ENCODE data around the gene SREBF2.

Gene SREBF2

DNA sequence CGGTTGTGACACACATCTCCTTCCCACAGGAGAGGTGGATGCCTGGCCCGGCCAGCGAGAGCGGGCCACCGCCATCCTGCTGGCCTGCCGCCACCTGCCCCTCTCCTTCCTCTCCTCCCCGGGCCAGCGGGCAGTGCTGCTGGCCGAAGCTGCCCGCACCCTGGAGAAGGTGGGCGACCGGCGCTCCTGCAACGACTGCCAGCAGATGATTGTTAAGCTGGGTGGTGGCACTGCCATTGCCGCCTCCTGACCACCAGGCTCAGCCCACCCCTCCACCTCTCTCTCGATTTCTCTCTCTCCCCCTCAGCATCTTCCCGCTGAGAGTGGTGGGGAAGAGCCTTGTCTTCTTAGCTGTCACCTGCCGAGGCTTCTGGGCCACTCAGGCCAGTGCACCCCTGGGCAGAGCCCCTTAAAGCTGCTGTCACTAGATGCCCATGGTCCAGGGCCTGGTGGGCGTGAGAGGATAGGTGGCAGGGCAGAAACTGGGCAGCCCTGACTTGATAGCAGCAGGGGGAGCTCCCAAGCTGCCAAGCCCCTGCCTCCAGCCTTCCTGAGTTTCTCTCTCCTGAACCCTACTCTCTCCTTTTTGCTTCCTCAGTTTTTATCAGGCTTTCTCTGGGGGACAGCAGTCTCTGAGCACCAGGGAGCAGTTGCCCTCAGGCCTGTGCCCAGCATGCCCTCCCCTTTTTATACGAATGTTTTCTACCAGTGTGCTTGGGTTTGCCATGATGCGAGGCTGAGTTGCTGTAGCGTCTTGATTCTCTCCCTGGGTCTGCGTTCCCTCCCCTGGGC is 72.7 kb downstream of the SREBF2 start:
- no peak for TF ChIP-seq EZH2phosphoT487 (IDR thresholded peaks at IDR 0.05; ENCODE audit: borderline replicate concordance)
- no peak for TF ChIP-seq CTCF (conservative IDR thresholded peaks at IDR 0.05; ENCODE audit: low read length)
- no peaks in the 10 kb centered on the region for H3K27me3 ChIP-seq (ENCODE audit: insufficient read depth, low read length, poor library complexity, severe bottlenecking)
- H3K9ac ChIP-seq (ENCODE audit: low read depth, low read length, poor library complexity, severe bottlenecking): no peak overlapping the region
- H3F3A ChIP-seq (ENCODE audit: low read depth): no peaks in the 10 kb centered on the region
- H3K9me3 ChIP-seq (ENCODE audit: insufficient read depth, low read depth, low read length): no peaks in the 10 kb centered on the region
- peaks cover 19% of the 10 kb centered on the region for H3K4me1 ChIP-seq (ENCODE audit: insufficient read depth, low read length, poor library complexity, severe bottlenecking)
- no peaks in the 10 kb centered on the region for H3K9me2 ChIP-seq (replicated peaks; ENCODE audit: low read depth, low read length)
- H2AFZ ChIP-seq (ENCODE audit: low read length): no peak overlapping the region
- H3K4me2 ChIP-seq (ENCODE audit: low read depth, low read length, poor library complexity, severe bottlenecking): no peak overlapping the region
- H4K20me1 ChIP-seq (ENCODE audit: insufficient read depth, low read length, poor library complexity, severe bottlenecking): no peaks in the 10 kb centered on the region
- no peak overlapping the region for H3K4me3 ChIP-seq (ENCODE audit: low read length, poor library complexity, severe bottlenecking)
- H3K36me3 ChIP-seq (ENCODE audit: insufficient read depth, low read length): peaks cover 62% of the 10 kb centered on the region
- no peaks in the 10 kb centered on the region for H3K79me2 ChIP-seq (ENCODE audit: insufficient read depth, low read length)

- H4K20me1 ChIP-seq (ENCODE audit: insufficient read depth, low read length, poor library complexity, severe bottlenecking): no peaks in the 10 kb centered on the region
Measured at GRCh38 chr22:41906822-41907221, 73.9 kb downstream of the SREBF2 start.

GRCh38 chr22:41907436-41908401 is 74.8 kb downstream of the SREBF2 start:
- no peaks in the 10 kb centered on the region for H3K79me2 ChIP-seq (ENCODE audit: insufficient read depth, low read length)
- H3K27me3 ChIP-seq (ENCODE audit: insufficient read depth, low read length, poor library complexity, severe bottlenecking): no peaks in the 10 kb centered on the region
- H3K9ac ChIP-seq (ENCODE audit: low read depth, low read length, poor library complexity, severe bottlenecking): no peak overlapping the region
- H3K4me1 ChIP-seq (ENCODE audit: insufficient read depth, low read length, poor library complexity, severe bottlenecking): peaks cover 19% of the 10 kb centered on the region
- no peak for TF ChIP-seq EZH2phosphoT487 (IDR thresholded peaks at IDR 0.05; ENCODE audit: borderline replicate concordance)
- no peak for TF ChIP-seq CTCF (conservative IDR thresholded peaks at IDR 0.05; ENCODE audit: low read length)
- no peak overlapping the region for H3K4me3 ChIP-seq (ENCODE audit: low read length, poor library complexity, severe bottlenecking)
- H3K9me3 ChIP-seq (ENCODE audit: insufficient read depth, low read depth, low read length): no peaks in the 10 kb centered on the region
- H3K4me2 ChIP-seq (ENCODE audit: low read depth, low read length, poor library complexity, severe bottlenecking): peak overlapping the region; percentile 21
- H2AFZ ChIP-seq (ENCODE audit: low read length): no peak overlapping the region
- H3K36me3 ChIP-seq (ENCODE audit: insufficient read depth, low read length): peaks cover 41% of the 10 kb centered on the region
- H3F3A ChIP-seq (ENCODE audit: low read depth): no peaks in the 10 kb centered on the region
- no peaks in the 10 kb centered on the region for H4K20me1 ChIP-seq (ENCODE audit: insufficient read depth, low read length, poor library complexity, severe bottlenecking)
- no peaks in the 10 kb centered on the region for H3K9me2 ChIP-seq (replicated peaks; ENCODE audit: low read depth, low read length)

More at GRCh38 chr22:41906822-41907221, 73.9 kb downstream of the SREBF2 start:
- Histone ChIP-seq H3K4me3 (ENCODE audit: low read length, poor library complexity, severe bottlenecking) (no peak overlapping the region), H2AFZ (ENCODE audit: low read length) (no peak overlapping the region), H3K9me3 (ENCODE audit: insufficient read depth, low read depth, low read length) (no peaks in the 10 kb centered on the region), H3K9me2 (replicated peaks; ENCODE audit: low read depth, low read length) (no peaks in the 10 kb centered on the region), H3K9ac (ENCODE audit: low read depth, low read length, poor library complexity, severe bottlenecking) (no peak overlapping the region), H3K4me2 (ENCODE audit: low read depth, low read length, poor library complexity, severe bottlenecking) (no peak overlapping the region), H3K36me3 (ENCODE audit: insufficient read depth, low read length) (peaks cover 50% of the 10 kb centered on the region), H3K4me1 (ENCODE audit: insufficient read depth, low read length, poor library complexity, severe bottlenecking) (peaks cover 19% of the 10 kb centered on the region), H3K27me3 (ENCODE audit: insufficient read depth, low read length, poor library complexity, severe bottlenecking) (no peaks in the 10 kb centered on the region), H3F3A (ENCODE audit: low read depth) (no peaks in the 10 kb centered on the region), H3K79me2 (ENCODE audit: insufficient read depth, low read length) (no peaks in the 10 kb centered on the region)
- no peak for TF ChIP-seq EZH2phosphoT487 (IDR thresholded peaks at IDR 0.05; ENCODE audit: borderline replicate concordance)
- TF ChIP-seq CTCF (conservative IDR thresholded peaks at IDR 0.05; ENCODE audit: low read length): no peak

Measured in Loucy (cell line).